ENCODE data around the gene LCE7A. TPM values are rescaled to one million over a fixed set of nuclear protein-coding genes. Genes with fewer than 3 reads are reported as not detected.

The LCE7A gene
- total and polyA plus RNA-seq, 10 of the 15 experiments (the other 5 are each of a cell fraction or from before 2014, with no cell fraction given): not detected

- Histone ChIP-seq H3K4me1 (ENCODE audit: control insufficient read depth, insufficient read depth, low read length) (peaks cover 21% of the 10 kb centered on the region), H3K79me2 (ENCODE audit: control insufficient read depth, insufficient read depth, low read length) (no peaks in the 10 kb centered on the region), H4K20me1 (ENCODE audit: control insufficient read depth, insufficient read depth) (no peaks in the 10 kb centered on the region), H3K4me2 (ENCODE audit: control insufficient read depth, insufficient read depth) (no peak overlapping the region), H3K4me3 (no peak overlapping the region), H3K9me3 (replicated peaks; ENCODE audit: control insufficient read depth, insufficient read depth, low read length) (no peaks in the 10 kb centered on the region), H3K27me3 (replicated peaks in 1 of 2; ENCODE audit: control insufficient read depth in 2 of 2, insufficient read depth in 2 of 2, low read length in 1 of 2) (no peaks in the 10 kb centered on the region), H3K36me3 (ENCODE audit: control insufficient read depth in 2 of 2, insufficient read depth in 2 of 2, low read length in 1 of 2) (no peaks in the 10 kb centered on the region), H2AFZ (ENCODE audit: control insufficient read depth, low read depth, low read length) (no peak overlapping the region), H3K27ac (ENCODE audit: control insufficient read depth, insufficient read depth) (no peak overlapping the region), H3K9ac (ENCODE audit: control insufficient read depth, insufficient read depth, low read length) (no peak overlapping the region)
- ChIA-PET RAD21 (ENCODE audit: unreplicated experiment) (interaction anchor here (1.1 kb wide), 1 partner anchor 14 kb away, joined by 3 read pairs; no protein-coding TSS in a partner anchor), SMC1A (ENCODE audit: uncharacterized antibody, unreplicated experiment) (interaction anchor here (1.0 kb wide), 1 partner anchor 9 kb away, joined by 3 read pairs; the partner anchor contains the start of gene SMCP), POLR2A (no interaction called here), CTCF (interaction anchor here (1.1 to 3.3 kb wide), 2 partner anchors 17 to 306 kb away, joined by 3 to 13 read pairs; no protein-coding TSS in a partner anchor)
- DNase-seq (ENCODE audit: low read depth, low spot score): no peak
- intact Hi-C loops (cut with micrococcal nuclease; ENCODE audit: unreplicated experiment): no loop called here
- 59% methylated on average over 8 of the region's 8 CpGs for WGBS (ENCODE audit: insufficient coverage, insufficient replicate concordance, low lambda C conversion rate, missing lambda C conversion rate)
- no TSS peak for BruUV-seq (replicated peaks)
- TF ChIP-seq EZH2 (IDR thresholded peaks at IDR 0.05; ENCODE audit: borderline replicate concordance, control insufficient read depth, low read depth, low read length): no peak
- no peak for TF ChIP-seq HSF1 (IDR thresholded peaks at IDR 0.05; ENCODE audit: low read depth, low read length)
- TF ChIP-seq ZNF274 (IDR thresholded peaks at IDR 0.05; ENCODE audit: insufficient read depth, insufficient read length): no peak
- TF ChIP-seq CBFB (IDR thresholded peaks at IDR 0.05; ENCODE audit: low read depth): no peak
- no peak for TF ChIP-seq NR2F1 (conservative IDR thresholded peaks at IDR 0.05)
- in situ Hi-C loops (cut with MboI): no loop called here
- no peak for ATAC-seq
- FAIRE-seq: no peak
Measured at GRCh38 chr1:152886758-152887409, 27.1 kb downstream of the LCE7A start.
